HepG2 (cell line): Measurements from ENCODE around the gene MED25. TPM values are rescaled to one million over a fixed set of nuclear protein-coding genes. Genes with fewer than 3 reads are reported as not detected.

Experiments
- EP300 ChIP-seq, 3 experiments: sonication (generic) in 1 of 3; formaldehyde crosslinking in 1 of 3; IDR thresholded peaks; 2 replicates each; pipeline versions ENCODE4 v1.5.1 to v1.6.1; 2011 to 2020; ENCODE audit warnings: low read depth in 2 of 3, low read length in 2 of 3, borderline replicate concordance in 1 of 3, improper control_type of control experiment in 1 of 3, mild to moderate bottlenecking in 1 of 3, missing genetic modification reagents in 1 of 3, moderate library complexity in 1 of 3
- NCOA2 ChIP-seq: sonication (generic); formaldehyde crosslinking; IDR thresholded peaks from 2 replicates; pipeline ENCODE4 v1.8.0; 2022; ENCODE audit warnings: inconsistent platforms
- NPAS2 ChIP-seq: sonication (generic); formaldehyde crosslinking; IDR thresholded peaks from 2 replicates; pipeline ENCODE4 v1.8.0; 2022; ENCODE audit warnings: mild to moderate bottlenecking, missing genetic modification reagents, borderline replicate concordance
- SNAI1 ChIP-seq: sonication (generic); formaldehyde crosslinking; IDR thresholded peaks from 2 replicates; pipeline ENCODE4 v1.5.0; 2020; ENCODE audit warnings: mild to moderate bottlenecking, missing genetic modification reagents, borderline replicate concordance
- TGIF2 ChIP-seq: IDR thresholded peaks from 2 replicates; pipeline ENCODE4 v1.6.1; 2016; ENCODE audit warnings: control low read depth, missing compliant biosample characterization
- ZNF616 ChIP-seq: sonication (generic); formaldehyde crosslinking; IDR thresholded peaks from 2 replicates; pipeline ENCODE4 v1.5.0; 2020; ENCODE audit warnings: low read depth, mild to moderate bottlenecking, missing genetic modification reagents
- polyA plus RNA-seq, 8 experiments: library from polyadenylated mRNA; depleted of rRNA in 3 of 8; stranded (reverse) in 7 of 8; unstranded in 1 of 8; fragments of >200 nt; fragmentation: Illumina TruSeq in 4 of 8; extraction: Trizol in 4 of 8; gene quantifications; 2 replicates each; pipeline versions ENCODE4 v1.2.1 to v1.2.3, GENCODE V29; 2011 to 2016; ENCODE audit warnings: low read depth in 4 of 8, missing spikeins in 1 of 8, mixed read lengths in 1 of 8; ENCODE audit not compliant: insufficient read depth in 1 of 8
- total RNA-seq, 5 experiments: library from RNA; depleted of rRNA; stranded (reverse); fragments of >200 nt; fragmentation: Illumina TruSeq; extraction: Trizol; gene quantifications; 2 replicates each; pipeline ENCODE4 v1.2.3, GENCODE V29; 2016; ENCODE audit warnings: low read depth in 1 of 5
- TF ChIP-seq, protein P1 (sequence below): sonication (generic); formaldehyde crosslinking; IDR thresholded peaks from 2 replicates; pipeline ENCODE4 v1.5.0; 2020; ENCODE audit warnings: mild to moderate bottlenecking, missing genetic modification reagents, borderline replicate concordance
- TF ChIP-seq, protein P2 (sequence below): sonication (generic); formaldehyde crosslinking; IDR thresholded peaks from 2 replicates; pipeline ENCODE4 v1.4.0; 2020; ENCODE audit warnings: missing genetic modification reagents
- TF ChIP-seq, protein P3 (sequence below): sonication (generic); formaldehyde crosslinking; IDR thresholded peaks from 2 replicates; pipeline ENCODE4 v1.9.0; 2021; ENCODE audit warnings: missing genetic modification reagents, mild to moderate bottlenecking, borderline replicate concordance
- TF ChIP-seq, protein P4 (sequence below): sonication (generic); formaldehyde crosslinking; IDR thresholded peaks from 2 replicates; pipeline ENCODE4 v1.8.1; 2022; ENCODE audit warnings: mild to moderate bottlenecking, missing genetic modification reagents
- TF ChIP-seq, protein P5 (sequence below): sonication (generic); formaldehyde crosslinking; IDR thresholded peaks from 2 replicates; pipeline ENCODE4 v1.8.1; 2023; ENCODE audit warnings: mild to moderate bottlenecking, moderate library complexity, missing genetic modification reagents

Gene MED25
- total and polyA plus RNA-seq, 2 of the 13 experiments (the other 11 are each of a cell fraction or from before 2014, with no cell fraction given): 11.1 to 15.1 TPM

DNA sequence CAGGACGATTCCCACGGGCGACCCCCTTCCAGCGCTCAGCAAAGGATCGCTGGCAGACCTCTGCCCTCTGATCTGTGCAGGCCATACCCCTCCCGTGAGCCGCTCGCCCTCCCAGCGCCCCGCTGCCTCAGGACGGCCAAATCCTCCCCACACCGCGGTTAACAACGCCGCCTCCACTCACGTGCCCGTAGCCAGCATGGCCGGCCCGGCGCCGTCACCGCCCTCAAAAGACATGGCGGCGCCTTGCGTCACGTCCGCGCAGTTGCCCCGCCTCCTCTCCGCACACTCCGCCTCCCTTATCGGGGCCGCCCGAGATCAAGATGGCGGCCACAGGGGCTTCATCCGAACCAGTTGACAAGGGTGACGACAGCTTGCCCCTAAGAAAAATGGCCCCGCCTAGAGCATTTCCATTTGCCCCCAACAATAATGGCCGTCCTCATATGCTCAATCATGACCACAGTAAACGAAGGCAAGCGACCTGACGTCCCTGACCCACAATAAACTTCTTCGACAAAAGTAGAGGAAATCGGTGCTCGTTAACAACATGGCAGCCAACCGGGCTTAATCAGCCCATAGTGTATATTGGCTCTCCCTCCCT is 58.4 kb downstream of the MED25 start (continued):
- TF ChIP-seq, protein P1, sequence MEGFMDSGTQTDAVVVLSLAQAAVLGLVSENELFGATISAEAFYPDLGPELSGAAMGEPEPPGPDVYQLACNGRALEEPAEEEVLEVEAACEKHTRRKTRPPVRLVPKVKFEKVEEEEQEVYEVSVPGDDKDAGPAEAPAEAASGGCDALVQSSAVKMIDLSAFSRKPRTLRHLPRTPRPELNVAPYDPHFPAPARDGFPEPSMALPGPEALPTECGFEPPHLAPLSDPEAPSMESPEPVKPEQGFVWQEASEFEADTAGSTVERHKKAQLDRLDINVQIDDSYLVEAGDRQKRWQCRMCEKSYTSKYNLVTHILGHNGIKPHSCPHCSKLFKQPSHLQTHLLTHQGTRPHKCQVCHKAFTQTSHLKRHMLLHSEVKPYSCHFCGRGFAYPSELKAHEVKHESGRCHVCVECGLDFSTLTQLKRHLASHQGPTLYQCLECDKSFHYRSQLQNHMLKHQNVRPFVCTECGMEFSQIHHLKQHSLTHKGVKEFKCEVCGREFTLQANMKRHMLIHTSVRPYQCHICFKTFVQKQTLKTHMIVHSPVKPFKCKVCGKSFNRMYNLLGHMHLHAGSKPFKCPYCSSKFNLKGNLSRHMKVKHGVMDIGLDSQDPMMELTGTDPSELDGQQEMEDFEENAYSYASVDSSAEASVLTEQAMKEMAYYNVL (CRISPR knock-in tag): 0 out of 2 replicates have a peak, but pooled peaks have one; percentile 6
- TF ChIP-seq, protein P2, sequence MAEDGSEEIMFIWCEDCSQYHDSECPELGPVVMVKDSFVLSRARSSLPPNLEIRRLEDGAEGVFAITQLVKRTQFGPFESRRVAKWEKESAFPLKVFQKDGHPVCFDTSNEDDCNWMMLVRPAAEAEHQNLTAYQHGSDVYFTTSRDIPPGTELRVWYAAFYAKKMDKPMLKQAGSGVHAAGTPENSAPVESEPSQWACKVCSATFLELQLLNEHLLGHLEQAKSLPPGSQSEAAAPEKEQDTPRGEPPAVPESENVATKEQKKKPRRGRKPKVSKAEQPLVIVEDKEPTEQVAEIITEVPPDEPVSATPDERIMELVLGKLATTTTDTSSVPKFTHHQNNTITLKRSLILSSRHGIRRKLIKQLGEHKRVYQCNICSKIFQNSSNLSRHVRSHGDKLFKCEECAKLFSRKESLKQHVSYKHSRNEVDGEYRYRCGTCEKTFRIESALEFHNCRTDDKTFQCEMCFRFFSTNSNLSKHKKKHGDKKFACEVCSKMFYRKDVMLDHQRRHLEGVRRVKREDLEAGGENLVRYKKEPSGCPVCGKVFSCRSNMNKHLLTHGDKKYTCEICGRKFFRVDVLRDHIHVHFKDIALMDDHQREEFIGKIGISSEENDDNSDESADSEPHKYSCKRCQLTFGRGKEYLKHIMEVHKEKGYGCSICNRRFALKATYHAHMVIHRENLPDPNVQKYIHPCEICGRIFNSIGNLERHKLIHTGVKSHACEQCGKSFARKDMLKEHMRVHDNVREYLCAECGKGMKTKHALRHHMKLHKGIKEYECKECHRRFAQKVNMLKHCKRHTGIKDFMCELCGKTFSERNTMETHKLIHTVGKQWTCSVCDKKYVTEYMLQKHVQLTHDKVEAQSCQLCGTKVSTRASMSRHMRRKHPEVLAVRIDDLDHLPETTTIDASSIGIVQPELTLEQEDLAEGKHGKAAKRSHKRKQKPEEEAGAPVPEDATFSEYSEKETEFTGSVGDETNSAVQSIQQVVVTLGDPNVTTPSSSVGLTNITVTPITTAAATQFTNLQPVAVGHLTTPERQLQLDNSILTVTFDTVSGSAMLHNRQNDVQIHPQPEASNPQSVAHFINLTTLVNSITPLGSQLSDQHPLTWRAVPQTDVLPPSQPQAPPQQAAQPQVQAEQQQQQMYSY (CRISPR knock-in tag): no peak
- TF ChIP-seq ZNF616 (CRISPR knock-in tag) (no peak), NCOA2 (CRISPR knock-in tag) (no peak), EP300 (IDR thresholded peaks at IDR 0.05; ENCODE audit: low read depth in 2 of 2, low read length in 2 of 2) (no peak), EP300 (CRISPR knock-in tag; IDR thresholded peaks at IDR 0.05; ENCODE audit: borderline replicate concordance) (no peak; the same call in 1 of the 2 replicates), TGIF2 (CRISPR knock-in tag) (peak; percentile 62; the same call in 1 of the 2 replicates), NPAS2 (CRISPR knock-in tag) (no peak), SNAI1 (no peak)
- TF ChIP-seq, protein P3, sequence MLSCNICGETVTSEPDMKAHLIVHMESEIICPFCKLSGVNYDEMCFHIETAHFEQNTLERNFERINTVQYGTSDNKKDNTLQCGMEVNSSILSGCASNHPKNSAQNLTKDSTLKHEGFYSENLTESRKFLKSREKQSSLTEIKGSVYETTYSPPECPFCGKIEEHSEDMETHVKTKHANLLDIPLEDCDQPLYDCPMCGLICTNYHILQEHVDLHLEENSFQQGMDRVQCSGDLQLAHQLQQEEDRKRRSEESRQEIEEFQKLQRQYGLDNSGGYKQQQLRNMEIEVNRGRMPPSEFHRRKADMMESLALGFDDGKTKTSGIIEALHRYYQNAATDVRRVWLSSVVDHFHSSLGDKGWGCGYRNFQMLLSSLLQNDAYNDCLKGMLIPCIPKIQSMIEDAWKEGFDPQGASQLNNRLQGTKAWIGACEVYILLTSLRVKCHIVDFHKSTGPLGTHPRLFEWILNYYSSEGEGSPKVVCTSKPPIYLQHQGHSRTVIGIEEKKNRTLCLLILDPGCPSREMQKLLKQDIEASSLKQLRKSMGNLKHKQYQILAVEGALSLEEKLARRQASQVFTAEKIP (CRISPR knock-in tag): no peak
- TF ChIP-seq, protein P4, sequence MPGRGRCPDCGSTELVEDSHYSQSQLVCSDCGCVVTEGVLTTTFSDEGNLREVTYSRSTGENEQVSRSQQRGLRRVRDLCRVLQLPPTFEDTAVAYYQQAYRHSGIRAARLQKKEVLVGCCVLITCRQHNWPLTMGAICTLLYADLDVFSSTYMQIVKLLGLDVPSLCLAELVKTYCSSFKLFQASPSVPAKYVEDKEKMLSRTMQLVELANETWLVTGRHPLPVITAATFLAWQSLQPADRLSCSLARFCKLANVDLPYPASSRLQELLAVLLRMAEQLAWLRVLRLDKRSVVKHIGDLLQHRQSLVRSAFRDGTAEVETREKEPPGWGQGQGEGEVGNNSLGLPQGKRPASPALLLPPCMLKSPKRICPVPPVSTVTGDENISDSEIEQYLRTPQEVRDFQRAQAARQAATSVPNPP (CRISPR knock-in tag): no peak
- TF ChIP-seq, protein P5, sequence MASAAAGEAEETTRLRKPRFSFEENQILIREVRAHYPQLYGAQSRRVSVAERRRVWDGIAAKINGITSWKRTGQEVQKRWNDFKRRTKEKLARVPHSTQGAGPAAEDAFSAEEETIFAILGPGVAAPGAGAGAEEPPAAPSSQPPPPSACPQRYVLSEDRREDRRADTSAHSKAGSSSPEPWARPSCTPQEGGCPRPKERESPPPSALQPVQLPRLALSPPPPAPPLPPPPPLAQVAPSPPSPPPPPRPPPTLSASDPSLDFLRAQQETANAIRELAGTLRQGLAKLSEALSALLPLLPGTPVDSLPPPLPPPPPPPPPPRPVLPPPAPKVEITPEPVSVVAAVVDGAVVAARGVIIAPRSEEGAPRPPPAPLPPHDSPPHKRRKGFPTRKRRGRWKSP (CRISPR knock-in tag): no peak; the same call in 1 of the 2 replicates
